Testis (tissue), 3 donors: ENCODE data around the gene TCF7L2. TPM values are rescaled to one million over a fixed set of nuclear protein-coding genes. Genes with fewer than 3 reads are reported as not detected.

ENCODE experiments used
- DNase-seq: peaks from one replicate; pipeline ENCODE4 v3.0.0-alpha.2; 2019
- H3K27ac ChIP-seq, 2 donors: fragments of 200-600 bp; sonication (generic); one replicate each; pipeline ENCODE4 v1.5.1; 2019
- H3K27me3 ChIP-seq: fragments of 200-600 bp; sonication (generic); one replicate; pipeline ENCODE4 v1.5.1; 2019
- H3K36me3 ChIP-seq: fragments of 200-600 bp; sonication (generic); one replicate; pipeline ENCODE4 v1.5.1; 2017; ENCODE audit warnings: low read depth; ENCODE audit errors: missing control alignments
- H3K4me1 ChIP-seq: fragments of 200-600 bp; sonication (generic); one replicate; pipeline ENCODE4 v1.5.1; 2019
- H3K4me3 ChIP-seq, 2 donors: fragments of 200-600 bp; sonication (generic); one replicate each; pipeline ENCODE4 v1.5.1; 2017 to 2019
- H3K9me3 ChIP-seq: fragments of 200-600 bp; sonication (generic); one replicate; pipeline ENCODE4 v1.5.1; 2017
- CTCF ChIP-seq, 3 experiments: fragments of 450-650 bp in 2 of 3; fragments of 200-600 bp in 1 of 3; sonication (generic) in 1 of 3; IDR thresholded peaks; one replicate each; pipeline ENCODE4 v1.5.1; 2016 to 2019; ENCODE audit warnings: antibody characterized with exemption in 3 of 3, mild to moderate bottlenecking in 2 of 3, moderate library complexity in 1 of 3
- POLR2A ChIP-seq: fragments of 450-650 bp; IDR thresholded peaks from one replicate; pipeline ENCODE4 v1.6.1; 2017; ENCODE audit warnings: antibody characterized with exemption, mild to moderate bottlenecking, moderate library complexity
- WGBS, 2 donors: methylation state at CpG; one replicate each; pipeline ENCODE4 v1.1.5; 2018; 5-methylcytosine and 5-hydroxymethylcytosine counted together
- intact Hi-C: fragments of 100-400 bp; cut with DNase I; formaldehyde crosslinking; loops from one replicate; pipeline ENCODE4 v1.15.1; 2023; ENCODE audit warnings: low total_unique reads
- polyA plus RNA-seq: library from polyadenylated mRNA; stranded (reverse); fragments of 350-450 nt; fragmentation: Illumina TruSeq; extraction: RNeasy Lipid Tissue Mini Kit (QIAGEN cat#74804); gene quantifications from one replicate; pipeline ENCODE4 v1.2.3, GENCODE V29; 2014; ENCODE audit warnings: low read depth, low replicate concordance; ENCODE audit not compliant: insufficient read depth
- total RNA-seq, 2 donors: library from RNA; depleted of rRNA; stranded (reverse); fragments of >200 nt; gene quantifications; one replicate each; pipeline ENCODE4 v1.2.3, GENCODE V29; 2016

Gene TCF7L2
- total and polyA plus RNA-seq, 3 donors from 2014 or later = 18.5 to 25.4 (median 23.3) TPM

- Histone ChIP-seq H3K36me3 (no peaks in the 10 kb centered on the region), H3K27me3 (no peaks in the 10 kb centered on the region), H3K9me3 (no peaks in the 10 kb centered on the region), H3K4me3 (no peak overlapping the region), H3K4me1 (peaks cover 10% of the 10 kb centered on the region), H3K27ac (no peak overlapping the region)
- intact Hi-C loops = no loop called here
- TF ChIP-seq POLR2A = no peak
- no peak for TF ChIP-seq CTCF (IDR thresholded peaks at IDR 0.05)
- WGBS, 2 donors = 80 to 81% methylated on average over 3 of the region's 3 CpGs
- no peak for DNase-seq
Measured at GRCh38 chr10:112946649-112947048, 3.4 kb upstream of the TCF7L2 start.

- H3K4me1 ChIP-seq = peaks cover 10% of the 10 kb centered on the region
- 94 to 100% methylated on average over 1 of the region's 1 CpG for WGBS, 2 donors
- no peaks in the 10 kb centered on the region for H3K36me3 ChIP-seq
- H3K4me3 ChIP-seq = no peak overlapping the region
- H3K27me3 ChIP-seq = no peaks in the 10 kb centered on the region
- peak overlapping the region in 1 of 2 donors; percentile 96 for H3K27ac ChIP-seq
- no peaks in the 10 kb centered on the region for H3K9me3 ChIP-seq
- intact Hi-C loops = no loop called here
- TF ChIP-seq CTCF (IDR thresholded peaks at IDR 0.05) (no peak), POLR2A (no peak)
- no peak for DNase-seq
Measured at GRCh38 chr10:112948196-112948595, 1.9 kb upstream of the TCF7L2 start.

GRCh38 chr10:112949143-112949823, 764 bp upstream of the TCF7L2 start:
- H3K9me3 ChIP-seq = no peaks in the 10 kb centered on the region
- H3K27me3 ChIP-seq = no peaks in the 10 kb centered on the region
- H3K27ac ChIP-seq = peak overlapping the region in 1 of 2 donors; percentile 96
- DNase-seq = no peak
- H3K4me3 ChIP-seq = peak overlapping the region; percentile 68 to 81
- no peaks in the 10 kb centered on the region for H3K36me3 ChIP-seq
- TF ChIP-seq CTCF (IDR thresholded peaks at IDR 0.05) (no peak), POLR2A (no peak)
- WGBS, 2 donors = 10 to 15% methylated on average over 9 of the region's 9 CpGs
- peaks cover 15% of the 10 kb centered on the region for H3K4me1 ChIP-seq
- intact Hi-C loops = no loop called here

- TF ChIP-seq CTCF (IDR thresholded peaks at IDR 0.05) (no peak), POLR2A (no peak)
- Histone ChIP-seq H3K4me3 (peak overlapping the region; percentile 68 to 81), H3K4me1 (peaks cover 29% of the 10 kb centered on the region), H3K9me3 (no peaks in the 10 kb centered on the region), H3K27me3 (no peaks in the 10 kb centered on the region), H3K36me3 (no peaks in the 10 kb centered on the region), H3K27ac (peak overlapping the region; percentile 95 to 96)
- 1 to 2% methylated on average over 37 to 55 of the region's 56 CpGs for WGBS, 2 donors
- peak; percentile 27 for DNase-seq
- intact Hi-C loops = no loop called here
Measured at GRCh38 chr10:112950714-112951358, 789 bp downstream of the TCF7L2 start.
